HL-60 (cell line): ENCODE data around the gene SLC18B1.

ENCODE experiments used
- CTCF ChIP-seq: IDR thresholded peaks from one replicate; pipeline ENCODE4 v1.5.1; 2011; ENCODE audit warnings: low read length, control low read depth, inconsistent platforms; ENCODE audit not compliant: insufficient read depth
- POLR2AphosphoS5 ChIP-seq: IDR thresholded peaks from 2 replicates; pipeline ENCODE4 v1.6.1; 2012; ENCODE audit warnings: low read depth
- REST ChIP-seq: IDR thresholded peaks from 2 replicates; pipeline ENCODE4 v1.6.1; 2012; ENCODE audit warnings: low read depth; ENCODE audit not compliant: insufficient replicate concordance
- SPI1 ChIP-seq: IDR thresholded peaks from 2 replicates; pipeline ENCODE4 v1.6.1; 2012; ENCODE audit warnings: low read depth, mild to moderate bottlenecking, borderline replicate concordance

- TF ChIP-seq CTCF, result no peak
- no peak for TF ChIP-seq SPI1
- no peak for TF ChIP-seq REST
- TF ChIP-seq POLR2AphosphoS5, result no peak
Measured at GRCh38 chr6:132832891-132833290, 34.5 kb upstream of the SLC18B1 start.
